Measurements from ENCODE around the gene SNCB.
"Not testable (repeated sequence)": the region's sequence is repeated elsewhere in the genome, so short reads cannot be mapped to it uniquely, and the experiment has no call there.

SNCB gene

DNA sequence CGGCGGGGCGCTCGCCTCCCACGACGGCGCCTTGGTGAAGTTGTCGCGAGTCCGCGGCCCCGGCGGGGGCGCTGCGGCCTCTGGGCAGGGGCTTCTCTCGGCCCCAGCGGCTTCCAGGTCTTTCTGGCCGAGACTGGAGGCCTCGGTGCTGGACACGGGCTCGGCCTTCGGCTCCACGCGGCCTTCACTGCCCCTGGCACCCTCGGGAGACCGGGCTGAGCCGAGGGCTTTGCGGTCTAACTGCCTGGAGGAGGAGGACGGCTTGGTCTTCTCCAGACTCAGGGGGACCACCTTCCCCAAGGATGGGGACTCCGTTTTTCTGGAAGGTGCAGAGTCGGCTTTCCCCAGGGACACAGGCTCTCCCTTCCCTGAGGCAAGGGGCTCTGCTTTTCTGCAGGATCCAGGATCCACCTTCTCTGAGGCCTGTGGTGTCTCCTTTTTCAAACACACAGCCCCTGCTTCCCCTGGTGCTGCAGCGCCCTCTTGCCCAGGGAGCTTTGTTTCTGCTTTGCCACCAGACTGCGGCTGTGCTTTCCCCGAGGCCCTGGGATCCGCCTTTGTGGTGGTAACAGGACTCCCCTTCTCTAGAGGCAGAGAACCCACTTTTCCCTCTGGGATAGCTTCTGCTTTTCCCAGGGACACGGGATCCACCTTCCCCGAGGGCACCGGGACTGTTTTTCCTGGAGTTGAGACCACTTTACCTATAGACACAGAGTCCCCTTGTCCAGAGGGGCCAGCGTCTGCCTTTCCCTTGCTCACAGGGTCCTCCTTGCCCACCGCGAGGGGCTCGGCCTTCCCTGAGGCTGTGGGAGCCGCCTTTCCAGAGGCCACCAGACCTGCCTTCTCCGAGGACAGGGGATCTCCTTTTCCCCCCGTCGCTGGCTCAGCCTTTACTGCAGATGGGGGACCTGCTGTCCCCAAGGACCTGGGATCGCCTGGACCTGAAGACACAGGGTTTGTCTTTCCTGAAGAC lies 32.6 kb downstream of the SNCB start:
- H3K4me1 Mint-ChIP-seq (ENCODE audit: low read depth): peaks cover 3% of the 10 kb centered on the region
- no peak for DNase-seq (ENCODE audit: low spot score)
- no peaks in the 10 kb centered on the region for H3K36me3 Mint-ChIP-seq (ENCODE audit: low read depth)
- no peaks in the 10 kb centered on the region for H3K9me3 Mint-ChIP-seq
- H3K27ac Mint-ChIP-seq: no peak overlapping the region
- peaks cover 2% of the 10 kb centered on the region for H3K27me3 Mint-ChIP-seq (ENCODE audit: low read depth)
- H3K4me3 Mint-ChIP-seq: peak overlapping the region; percentile 43

DNA sequence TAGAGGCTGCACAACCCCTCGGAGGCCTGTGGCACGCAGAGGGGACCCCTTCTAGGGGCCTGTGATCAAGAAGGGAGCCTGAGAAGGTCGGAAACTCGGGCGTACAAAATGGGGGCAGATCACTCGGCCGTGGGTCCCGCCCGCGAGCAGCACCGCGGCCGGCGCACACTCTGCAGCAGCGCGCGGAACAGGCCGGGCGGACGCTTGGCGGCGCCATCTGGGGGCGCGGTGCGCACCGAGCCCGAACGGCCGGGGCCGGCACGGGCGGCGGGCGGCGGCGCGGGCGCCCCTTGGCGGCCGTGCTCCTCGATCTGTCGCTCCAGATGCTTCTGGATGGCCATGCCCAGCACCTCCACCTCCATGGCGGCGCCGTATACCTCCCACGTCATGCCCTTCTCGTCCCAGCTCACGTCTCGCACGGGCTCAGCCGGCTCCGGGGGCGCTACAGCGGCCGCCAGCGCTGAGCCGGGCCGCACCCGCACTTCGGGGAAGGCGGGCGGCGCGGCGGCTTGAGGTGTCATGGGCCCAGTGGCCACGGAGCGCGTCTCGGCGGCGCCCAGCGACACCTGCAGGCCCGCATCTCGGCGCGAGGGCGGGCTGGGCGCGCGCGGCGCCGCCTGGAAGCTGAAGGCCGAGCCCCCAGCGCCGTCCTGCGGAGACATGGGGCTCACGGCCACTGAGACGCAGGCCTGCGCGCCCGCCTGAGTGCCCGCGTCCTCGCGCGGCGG lies 33.5 kb downstream of the SNCB start:
- Mint-ChIP-seq H3K4me3 (peak overlapping the region; percentile 69), H3K27me3 (ENCODE audit: low read depth) (peaks cover 2% of the 10 kb centered on the region), H3K36me3 (ENCODE audit: low read depth) (no peaks in the 10 kb centered on the region), H3K9me3 (no peaks in the 10 kb centered on the region), H3K27ac (no peak overlapping the region), H3K4me1 (ENCODE audit: low read depth) (peaks cover 3% of the 10 kb centered on the region)
- peak; percentile 69 for DNase-seq (ENCODE audit: low spot score)

DNA sequence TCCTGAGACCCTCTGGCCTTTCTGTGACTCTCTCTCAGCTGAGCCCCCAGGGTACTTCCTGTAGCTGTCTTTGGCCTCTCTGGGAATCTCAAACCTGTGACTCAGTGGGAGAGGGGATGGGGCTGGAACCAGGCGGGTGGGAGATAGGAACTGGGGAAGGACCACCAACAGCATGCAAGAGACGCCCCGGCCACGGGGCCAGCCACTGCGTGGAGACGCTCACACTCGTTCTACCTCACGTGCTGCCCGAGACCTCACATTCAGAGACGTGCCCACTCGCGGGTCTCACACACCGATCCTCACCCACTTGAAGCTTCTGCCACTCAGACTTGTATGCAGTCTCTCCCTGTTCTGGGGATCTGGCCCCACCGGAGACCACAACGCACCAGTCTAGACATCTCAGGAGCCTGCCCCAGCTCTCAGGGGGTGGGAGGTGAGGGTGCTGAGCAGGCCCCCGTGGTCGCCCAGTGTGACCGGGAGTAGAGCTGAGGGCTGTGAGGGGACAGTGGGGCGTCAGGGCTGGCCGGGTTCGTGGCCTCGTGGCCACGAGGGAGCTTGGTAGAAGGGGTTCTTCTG lies 34.2 kb downstream of the SNCB start:
- H3K36me3 Mint-ChIP-seq (ENCODE audit: low read depth): no peaks in the 10 kb centered on the region
- peaks cover 3% of the 10 kb centered on the region for H3K4me1 Mint-ChIP-seq (ENCODE audit: low read depth)
- DNase-seq (ENCODE audit: low spot score): no peak
- peaks cover 2% of the 10 kb centered on the region for H3K27me3 Mint-ChIP-seq (ENCODE audit: low read depth)
- peak overlapping the region; percentile 69 for H3K4me3 Mint-ChIP-seq
- H3K27ac Mint-ChIP-seq: no peak overlapping the region
- H3K9me3 Mint-ChIP-seq: no peaks in the 10 kb centered on the region

DNA sequence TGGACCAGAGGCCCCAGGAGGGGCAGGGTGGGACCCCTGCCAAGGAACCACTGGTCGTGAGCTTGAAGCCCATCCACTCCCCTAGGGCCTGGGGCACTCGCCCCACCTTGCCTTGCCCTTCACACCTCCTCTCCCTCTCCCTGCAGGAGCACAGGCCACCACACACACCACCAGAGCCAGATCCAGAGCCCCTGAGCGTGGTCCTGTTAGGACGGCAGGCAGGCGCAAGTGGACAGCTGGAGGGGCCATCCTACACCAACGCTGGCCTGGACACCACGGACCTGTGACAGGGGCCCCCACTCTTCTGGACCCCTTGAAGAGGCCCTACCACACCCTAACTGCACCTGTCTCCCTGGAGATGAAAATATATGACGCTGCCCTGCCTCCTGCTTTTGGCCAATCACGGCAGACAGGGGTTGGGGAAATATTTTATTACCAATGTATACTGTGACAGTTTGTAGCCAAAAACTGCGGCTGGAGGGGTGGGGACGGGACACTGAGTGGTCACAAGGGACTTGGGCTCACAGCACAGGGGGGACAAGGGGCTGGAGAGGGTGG lies 34.9 kb downstream of the SNCB start:
- H3K9me3 Mint-ChIP-seq: no peaks in the 10 kb centered on the region
- H3K27me3 Mint-ChIP-seq (ENCODE audit: low read depth): peaks cover 2% of the 10 kb centered on the region
- no peak overlapping the region for H3K27ac Mint-ChIP-seq
- no peaks in the 10 kb centered on the region for H3K36me3 Mint-ChIP-seq (ENCODE audit: low read depth)
- DNase-seq (ENCODE audit: low spot score): no peak
- H3K4me3 Mint-ChIP-seq: peak overlapping the region; percentile 8
- peaks cover 3% of the 10 kb centered on the region for H3K4me1 Mint-ChIP-seq (ENCODE audit: low read depth)

DNA sequence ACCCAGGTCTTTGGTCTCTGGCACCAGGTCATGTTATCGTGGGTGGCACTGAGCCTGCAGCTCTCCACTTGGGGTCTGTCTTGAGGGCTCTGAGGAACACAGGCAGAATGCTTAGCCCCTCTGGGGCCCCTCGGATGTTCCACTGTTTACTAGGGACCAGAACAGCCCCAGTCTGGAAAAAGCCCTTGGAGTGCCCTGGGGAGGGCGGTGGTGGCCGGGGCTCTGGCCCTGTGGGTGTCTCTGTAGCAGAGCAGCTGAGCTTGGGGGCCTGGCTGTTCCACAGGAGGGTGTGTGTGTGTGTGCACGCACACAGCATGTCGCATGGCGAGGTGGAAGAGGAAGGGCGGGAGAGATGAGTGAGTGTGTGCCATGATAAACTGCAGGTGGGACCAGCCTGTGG lies 35.8 kb downstream of the SNCB start:
- H3K27me3 Mint-ChIP-seq (ENCODE audit: low read depth): peaks cover 2% of the 10 kb centered on the region
- H3K27ac Mint-ChIP-seq: no peak overlapping the region
- no peaks in the 10 kb centered on the region for H3K9me3 Mint-ChIP-seq
- H3K36me3 Mint-ChIP-seq (ENCODE audit: low read depth): no peaks in the 10 kb centered on the region
- H3K4me3 Mint-ChIP-seq: no peak overlapping the region
- H3K4me1 Mint-ChIP-seq (ENCODE audit: low read depth): peaks cover 3% of the 10 kb centered on the region
- DNase-seq (ENCODE audit: low spot score): no peak

DNA sequence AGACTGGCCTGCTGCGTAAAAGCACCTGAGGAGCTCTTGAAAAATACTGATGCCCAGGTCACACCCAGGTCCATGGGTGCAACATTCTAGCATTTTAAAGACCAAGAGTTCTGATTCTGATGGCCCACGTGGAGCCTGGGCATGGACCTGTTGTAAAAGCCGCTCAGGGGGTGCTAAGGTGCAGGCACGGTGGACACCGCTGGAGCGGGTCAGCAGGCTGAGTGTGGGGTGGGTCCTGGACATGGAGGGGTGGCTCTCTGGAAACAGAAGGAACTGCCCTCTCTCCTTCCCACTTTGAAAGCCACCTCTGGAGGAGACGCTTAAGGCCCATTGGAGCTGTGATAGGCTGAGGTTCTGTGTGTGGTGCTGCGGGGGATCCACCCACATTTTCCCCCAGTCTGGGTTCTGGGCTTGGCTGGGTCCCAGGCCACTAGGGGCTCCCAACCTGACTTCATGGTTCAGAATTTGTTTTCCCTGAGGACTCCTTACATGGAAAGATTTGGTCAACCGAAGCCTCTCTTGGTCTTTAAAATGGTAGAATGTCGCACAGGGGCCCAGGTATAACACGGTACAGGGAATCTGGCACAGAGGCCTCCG lies 37.0 kb downstream of the SNCB start:
- no peak overlapping the region for H3K27ac Mint-ChIP-seq
- DNase-seq (ENCODE audit: low spot score): no peak
- no peak overlapping the region for H3K4me3 Mint-ChIP-seq
- no peaks in the 10 kb centered on the region for H3K36me3 Mint-ChIP-seq (ENCODE audit: low read depth)
- peaks cover 2% of the 10 kb centered on the region for H3K9me3 Mint-ChIP-seq
- H3K4me1 Mint-ChIP-seq (ENCODE audit: low read depth): peaks cover 3% of the 10 kb centered on the region
- peaks cover 2% of the 10 kb centered on the region for H3K27me3 Mint-ChIP-seq (ENCODE audit: low read depth)

DNA sequence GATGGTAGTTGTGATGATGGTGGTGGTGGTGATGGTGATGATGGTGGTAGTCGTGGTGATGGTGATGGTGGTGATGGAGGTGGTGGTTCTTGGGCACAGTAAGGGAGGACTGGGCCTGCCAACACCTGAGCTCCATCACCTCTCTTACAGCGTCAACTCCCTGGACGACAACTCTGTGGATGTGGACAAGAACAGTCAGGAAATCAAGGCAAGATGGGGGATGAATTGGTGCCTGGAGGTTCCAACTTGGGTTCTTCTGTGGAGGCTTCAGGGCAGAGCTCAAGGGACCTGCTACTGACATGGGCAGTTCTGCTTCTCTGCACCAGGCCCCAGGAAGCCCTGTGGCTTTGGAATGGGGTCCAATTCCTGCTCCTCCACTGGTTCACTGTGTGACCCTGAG lies 37.8 kb downstream of the SNCB start:
- Mint-ChIP-seq H3K27me3 (ENCODE audit: low read depth) (peaks cover 2% of the 10 kb centered on the region), H3K9me3 (peaks cover 9% of the 10 kb centered on the region), H3K4me3 (no peak overlapping the region), H3K4me1 (ENCODE audit: low read depth) (peaks cover 3% of the 10 kb centered on the region), H3K27ac (no peak overlapping the region), H3K36me3 (ENCODE audit: low read depth) (no peaks in the 10 kb centered on the region)
- DNase-seq (ENCODE audit: low spot score): no peak

DNA sequence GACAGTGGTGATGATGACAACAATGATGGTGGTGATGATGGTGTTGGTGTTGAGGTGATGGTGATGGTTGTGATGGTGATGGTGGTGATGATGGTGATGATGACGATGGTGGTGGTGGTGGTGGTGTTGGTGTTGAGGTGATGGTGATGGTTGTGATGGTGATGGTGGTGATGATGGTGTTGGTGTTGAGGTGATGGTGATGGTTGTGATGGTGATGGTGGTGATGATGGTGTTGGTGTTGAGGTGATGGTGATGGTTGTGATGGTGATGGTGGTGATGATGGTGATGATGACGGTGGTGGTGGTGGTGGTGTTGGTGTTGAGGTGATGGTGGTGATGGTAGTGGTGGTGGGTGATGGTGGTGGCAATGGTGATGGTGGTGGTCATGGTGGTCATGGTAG lies 38.7 kb downstream of the SNCB start:
- not testable (repeated sequence) for H3K4me3 Mint-ChIP-seq; H3K4me1 Mint-ChIP-seq (ENCODE audit: low read depth); H3K27ac Mint-ChIP-seq; H3K9me3 Mint-ChIP-seq; H3K36me3 Mint-ChIP-seq (ENCODE audit: low read depth); H3K27me3 Mint-ChIP-seq (ENCODE audit: low read depth); DNase-seq (ENCODE audit: low spot score)

DNA sequence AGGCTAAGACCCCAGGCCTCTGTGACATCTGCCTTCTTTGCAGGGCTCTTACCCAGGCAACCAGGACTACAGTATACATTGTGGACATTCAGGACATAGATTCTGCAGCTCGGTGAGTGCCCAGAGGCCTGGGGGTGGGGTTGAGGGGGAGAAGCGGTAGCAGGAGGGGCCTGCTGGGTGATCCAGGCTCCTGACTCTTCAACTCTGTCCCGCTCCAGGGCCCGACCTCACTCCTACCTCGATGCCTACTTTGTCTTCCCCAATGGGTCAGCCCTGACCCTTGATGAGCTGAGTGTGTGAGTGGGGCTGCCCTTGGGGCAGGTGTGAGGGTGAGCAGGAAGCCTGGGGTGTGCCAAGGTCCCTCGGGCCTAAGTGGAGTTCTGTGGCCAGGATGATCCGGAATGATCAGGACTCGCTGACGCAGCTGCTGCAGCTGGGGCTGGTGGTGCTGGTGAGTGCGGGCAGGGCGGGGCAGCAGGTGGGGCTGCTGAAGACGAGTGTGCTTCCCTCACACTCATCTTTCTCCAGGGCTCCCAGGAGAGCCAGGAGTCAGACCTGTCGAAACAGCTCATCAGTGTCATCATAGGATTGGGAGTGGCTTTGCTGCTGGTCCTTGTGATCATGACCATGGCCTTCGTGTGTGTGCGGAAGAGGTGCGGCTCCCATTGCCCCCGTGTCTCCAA lies 40.2 kb downstream of the SNCB start:
- H3K4me1 Mint-ChIP-seq (ENCODE audit: low read depth): no peaks in the 10 kb centered on the region
- peaks cover 2% of the 10 kb centered on the region for H3K27me3 Mint-ChIP-seq (ENCODE audit: low read depth)
- H3K36me3 Mint-ChIP-seq (ENCODE audit: low read depth): no peaks in the 10 kb centered on the region
- DNase-seq (ENCODE audit: low spot score): no peak
- no peak overlapping the region for H3K27ac Mint-ChIP-seq
- no peak overlapping the region for H3K4me3 Mint-ChIP-seq
- H3K9me3 Mint-ChIP-seq: peaks cover 14% of the 10 kb centered on the region

DNA sequence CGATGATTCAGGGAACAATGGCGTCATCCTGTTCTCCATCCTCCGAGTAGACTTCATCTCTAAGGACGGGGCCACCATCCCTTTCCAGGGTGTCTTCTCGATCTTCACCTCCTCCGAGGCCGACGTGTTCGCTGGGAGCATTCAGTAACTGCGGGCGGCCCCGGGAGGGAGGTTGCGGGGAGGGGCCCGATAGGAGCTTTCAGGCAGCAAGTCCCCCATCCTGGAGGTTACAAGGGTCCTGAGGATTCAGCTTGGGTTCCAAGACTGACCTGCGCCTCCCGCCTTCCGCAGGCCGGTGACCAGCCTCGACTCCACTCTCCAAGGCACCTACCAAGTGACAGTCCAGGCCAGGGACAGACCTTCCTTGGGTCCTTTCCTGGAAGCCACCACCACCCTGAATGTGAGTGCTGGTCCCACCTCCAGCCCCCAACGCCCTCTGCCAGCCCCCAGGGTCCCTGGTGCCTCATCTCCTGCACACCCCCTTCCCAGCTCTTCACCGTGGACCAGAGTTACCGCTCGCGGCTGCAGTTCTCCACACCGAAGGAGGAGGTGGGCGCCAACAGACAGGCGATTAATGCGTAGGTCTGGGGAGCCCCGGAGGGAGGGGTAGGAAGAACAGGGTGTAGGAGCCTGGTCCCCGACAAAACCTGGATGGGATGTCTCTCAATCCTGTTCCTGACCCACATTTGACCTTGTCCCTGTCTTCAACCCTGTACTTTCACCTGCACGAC lies 41.1 kb downstream of the SNCB start:
- no peak overlapping the region for H3K4me3 Mint-ChIP-seq
- peaks cover 16% of the 10 kb centered on the region for H3K9me3 Mint-ChIP-seq
- no peak for DNase-seq (ENCODE audit: low spot score)
- H3K27me3 Mint-ChIP-seq (ENCODE audit: low read depth): no peaks in the 10 kb centered on the region
- H3K27ac Mint-ChIP-seq: no peak overlapping the region
- H3K4me1 Mint-ChIP-seq (ENCODE audit: low read depth): no peaks in the 10 kb centered on the region
- no peaks in the 10 kb centered on the region for H3K36me3 Mint-ChIP-seq (ENCODE audit: low read depth)

DNA sequence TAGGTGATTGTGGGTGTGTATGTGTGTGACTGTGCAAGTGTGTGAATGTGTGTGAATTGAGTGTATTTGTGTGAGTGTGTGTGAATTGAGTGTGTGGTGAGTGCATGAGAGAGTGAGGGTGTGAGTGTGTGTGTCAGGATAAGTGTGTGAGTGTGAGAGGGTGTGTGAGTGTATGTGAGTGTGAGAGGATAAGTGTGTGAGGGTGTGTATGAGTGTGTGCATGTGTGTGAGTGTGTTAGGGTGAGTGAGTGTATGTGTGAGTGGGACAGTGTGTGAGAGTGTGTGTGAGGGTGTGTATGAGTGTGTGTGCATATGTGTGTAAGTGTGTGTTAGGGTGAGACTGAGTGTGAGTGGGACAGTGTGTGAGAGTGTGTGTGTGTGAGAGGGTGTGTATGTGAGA lies 42.0 kb downstream of the SNCB start:
- H3K4me3 Mint-ChIP-seq: no peak overlapping the region

DNA sequence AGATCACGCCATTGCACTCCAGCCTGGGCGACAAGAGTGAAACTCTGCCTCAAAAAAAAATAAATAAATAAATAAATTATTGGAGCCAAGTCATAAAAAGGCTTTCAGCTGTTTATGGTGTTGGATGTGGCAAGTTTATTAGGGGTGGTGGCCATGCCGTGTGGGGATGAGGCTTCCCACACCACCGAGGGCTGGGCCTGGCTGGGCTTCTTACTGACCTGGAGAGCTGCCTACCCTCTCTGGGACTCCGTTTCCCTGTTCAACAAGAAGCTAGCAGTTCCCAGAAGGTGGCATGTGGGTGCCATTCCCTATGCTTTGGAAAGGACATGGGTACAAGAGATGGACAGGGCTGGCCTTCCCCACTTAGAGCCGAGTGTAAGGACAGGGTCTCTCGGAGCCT lies 42.9 kb downstream of the SNCB start:
- Mint-ChIP-seq H3K36me3 (ENCODE audit: low read depth) (no peaks in the 10 kb centered on the region), H3K4me1 (ENCODE audit: low read depth) (no peaks in the 10 kb centered on the region), H3K9me3 (peaks cover 16% of the 10 kb centered on the region), H3K27me3 (ENCODE audit: low read depth) (no peaks in the 10 kb centered on the region), H3K27ac (no peak overlapping the region), H3K4me3 (no peak overlapping the region)
- no peak for DNase-seq (ENCODE audit: low spot score)

More for the DNA sequence above, 42.0 kb downstream of the SNCB start:
- no peak for DNase-seq (ENCODE audit: low spot score)
- H3K27ac Mint-ChIP-seq: no peak overlapping the region
- no peaks in the 10 kb centered on the region for H3K27me3 Mint-ChIP-seq (ENCODE audit: low read depth)
- no peaks in the 10 kb centered on the region for H3K4me1 Mint-ChIP-seq (ENCODE audit: low read depth)
- H3K36me3 Mint-ChIP-seq (ENCODE audit: low read depth): no peaks in the 10 kb centered on the region
- peaks cover 16% of the 10 kb centered on the region for H3K9me3 Mint-ChIP-seq

DNA sequence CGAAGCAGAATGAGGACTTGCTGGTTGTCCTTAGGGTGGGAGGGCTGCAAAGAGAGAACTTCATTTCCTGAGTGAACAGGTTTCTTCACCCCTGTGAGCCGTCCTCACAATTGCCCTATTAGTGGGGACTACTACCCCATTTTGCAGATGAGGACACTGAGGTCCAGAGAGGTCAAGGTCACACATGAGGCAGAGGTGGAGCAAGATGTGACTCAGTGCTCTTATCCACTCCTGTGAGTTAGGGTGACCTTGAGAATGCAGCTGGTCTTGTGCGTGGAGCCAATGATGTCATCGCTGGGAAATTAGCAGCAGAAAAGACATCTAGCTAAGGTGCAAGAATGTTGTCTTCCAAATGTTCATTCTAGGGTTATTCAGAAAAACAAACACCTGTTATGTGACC lies 47.3 kb downstream of the SNCB start:
- no peak for DNase-seq (ENCODE audit: low spot score)
- no peaks in the 10 kb centered on the region for H3K27me3 Mint-ChIP-seq (ENCODE audit: low read depth)
- no peaks in the 10 kb centered on the region for H3K4me1 Mint-ChIP-seq (ENCODE audit: low read depth)
- H3K36me3 Mint-ChIP-seq (ENCODE audit: low read depth): no peaks in the 10 kb centered on the region
- H3K9me3 Mint-ChIP-seq: peaks cover 11% of the 10 kb centered on the region
- H3K4me3 Mint-ChIP-seq: no peak overlapping the region
- no peak overlapping the region for H3K27ac Mint-ChIP-seq

Data from T-helper 2 cell treated with Interferon-gamma antibody and Interleukin-4, amounts not matched to agents 5 μg/mL and 100 μg/mL, for 36 hours (primary cell).